Measurements from ENCODE around the gene FAM8A1.

The FAM8A1 gene

GRCh38 chr6:17602888-17603287 is 2.8 kb downstream of the FAM8A1 start:
- no peak for DNase-seq

GRCh38 chr6:17606606-17607005 is 6.5 kb downstream of the FAM8A1 start:
- DNase-seq, result no peak

GRCh38 chr6:17610835-17611234 is 10.7 kb downstream of the FAM8A1 start:
- DNase-seq, result no peak

- no peak for DNase-seq
Measured at GRCh38 chr6:17612048-17612447, 11.9 kb downstream of the FAM8A1 start.

- no peak for DNase-seq
Measured at GRCh38 chr6:17615794-17616193, 15.7 kb downstream of the FAM8A1 start.

GRCh38 chr6:17621003-17621402 is 20.9 kb downstream of the FAM8A1 start:
- no peak for DNase-seq

- DNase-seq, result no peak
Measured at GRCh38 chr6:17622144-17622543, 22.0 kb downstream of the FAM8A1 start.

- no peak for DNase-seq
Measured at GRCh38 chr6:17624396-17624795, 24.3 kb downstream of the FAM8A1 start.

- no peak for DNase-seq
Measured at GRCh38 chr6:17628873-17629272, 28.8 kb downstream of the FAM8A1 start.

- DNase-seq, result no peak
Measured at GRCh38 chr6:17629824-17630510, 29.9 kb downstream of the FAM8A1 start.

GRCh38 chr6:17630511-17631073 is 30.5 kb downstream of the FAM8A1 start:
- no peak for DNase-seq

- no peak for DNase-seq
Measured at GRCh38 chr6:17632934-17633333, 32.8 kb downstream of the FAM8A1 start.

GRCh38 chr6:17633465-17634188 is 33.5 kb downstream of the FAM8A1 start:
- no peak for DNase-seq

GRCh38 chr6:17635568-17635967 is 35.5 kb downstream of the FAM8A1 start:
- DNase-seq, result no peak

GRCh38 chr6:17638212-17638715 is 38.2 kb downstream of the FAM8A1 start:
- no peak for DNase-seq

- DNase-seq, result no peak
Measured at GRCh38 chr6:17640477-17640917, 40.4 kb downstream of the FAM8A1 start.

GRCh38 chr6:17648745-17649144 is 48.6 kb downstream of the FAM8A1 start:
- no peak for DNase-seq

GRCh38 chr6:17650656-17651309 is 50.7 kb downstream of the FAM8A1 start:
- DNase-seq, result no peak

GRCh38 chr6:17653198-17653882 is 53.2 kb downstream of the FAM8A1 start:
- DNase-seq, result no peak

- DNase-seq, result no peak
Measured at GRCh38 chr6:17656092-17656491, 56.0 kb downstream of the FAM8A1 start.

- no peak for DNase-seq
Measured at GRCh38 chr6:17656644-17657043, 56.5 kb downstream of the FAM8A1 start.

Measured in NCI-H1105 treated with DMSO at 0.1 percent for 48 hours (cell line).